Liver (tissue), 9 donors: ENCODE data around the gene GFPT2. TPM values are rescaled to one million over a fixed set of nuclear protein-coding genes. Genes with fewer than 3 reads are reported as not detected.

Source experiments
- DNase-seq: peaks from one replicate; pipeline ENCODE4 v3.0.0-alpha.2; 2017; ENCODE audit warnings: low spot score
- H3K27ac ChIP-seq, 2 donors: one replicate each; pipeline ENCODE4 v1.7.0; 2013; ENCODE audit warnings: inconsistent platforms in 2 of 2, low read length in 2 of 2, control low read depth in 1 of 2, low read depth in 1 of 2, mild to moderate bottlenecking in 1 of 2
- H3K27me3 ChIP-seq, 4 donors: one replicate each; pipeline versions ENCODE4 v1.6.1 to v1.7.0; 2013; ENCODE audit warnings: low read length in 3 of 4, inconsistent platforms in 1 of 4, mild to moderate bottlenecking in 1 of 4, moderate library complexity in 1 of 4; ENCODE audit not compliant: control insufficient read depth in 4 of 4, insufficient read depth in 4 of 4
- H3K36me3 ChIP-seq, 4 donors: one replicate each; pipeline versions ENCODE4 v1.6.1 to v1.7.0; 2013; ENCODE audit warnings: low read length in 3 of 4, mild to moderate bottlenecking in 3 of 4, low read depth in 1 of 4, moderate library complexity in 1 of 4; ENCODE audit not compliant: control insufficient read depth in 4 of 4, insufficient read depth in 3 of 4
- H3K4me1 ChIP-seq, 4 donors: one replicate each; pipeline versions ENCODE4 v1.6.1 to v1.7.0; 2013; ENCODE audit warnings: low read length in 3 of 4, mild to moderate bottlenecking in 3 of 4, moderate library complexity in 1 of 4; ENCODE audit not compliant: control insufficient read depth in 4 of 4, insufficient read depth in 4 of 4
- H3K4me3 ChIP-seq, 3 donors: one replicate each; pipeline versions ENCODE4 v1.6.1 to v1.7.0; 2013; ENCODE audit warnings: low read length in 3 of 3, control low read depth in 1 of 3, low read depth in 1 of 3, mild to moderate bottlenecking in 1 of 3
- H3K9ac ChIP-seq, 2 donors: one replicate each; pipeline ENCODE4 v1.7.0; 2013; ENCODE audit warnings: low read length in 2 of 2, mild to moderate bottlenecking in 2 of 2, moderate library complexity in 2 of 2, control low read depth in 1 of 2, low read depth in 1 of 2
- H3K9me3 ChIP-seq, 4 donors: one replicate each; pipeline versions ENCODE4 v1.6.1 to v1.7.0; 2013; ENCODE audit warnings: low read length in 3 of 4; ENCODE audit not compliant: control insufficient read depth in 4 of 4
- EGR1 ChIP-seq, 2 donors: IDR thresholded peaks; 2 replicates each; pipeline ENCODE4 v1.6.1; 2016 to 2018; ENCODE audit warnings: antibody characterized with exemption in 2 of 2, low read depth in 2 of 2
- FOXA1 ChIP-seq: IDR thresholded peaks from 2 replicates; pipeline ENCODE4 v1.6.1; 2016; ENCODE audit warnings: antibody characterized with exemption
- FOXA2 ChIP-seq: IDR thresholded peaks from 2 replicates; pipeline ENCODE4 v1.6.1; 2016; ENCODE audit warnings: antibody characterized with exemption
- GABPA ChIP-seq, 2 donors: IDR thresholded peaks in 1 of 2; conservative IDR thresholded peaks in 1 of 2; 2 replicates each; pipeline ENCODE4 v1.6.1; 2016; ENCODE audit warnings: antibody characterized with exemption in 2 of 2, mild to moderate bottlenecking in 1 of 2, moderate library complexity in 1 of 2
- HNF4A ChIP-seq, 2 donors: conservative IDR thresholded peaks; 2 replicates each; pipeline ENCODE4 v1.6.1; 2016; ENCODE audit warnings: antibody characterized with exemption in 2 of 2, mild to moderate bottlenecking in 2 of 2
- HNF4G ChIP-seq: IDR thresholded peaks from 2 replicates; pipeline ENCODE4 v1.6.1; 2016; ENCODE audit warnings: antibody characterized with exemption
- JUND ChIP-seq, 2 donors: IDR thresholded peaks; 2 replicates each; pipeline ENCODE4 v1.6.1; 2016; ENCODE audit warnings: antibody characterized with exemption in 2 of 2
- NR2F2 ChIP-seq: IDR thresholded peaks from 2 replicates; pipeline ENCODE4 v1.6.1; 2016; ENCODE audit warnings: antibody characterized with exemption
- RAD21 ChIP-seq, 2 donors: IDR thresholded peaks; 2 replicates each; pipeline ENCODE4 v1.6.1; 2016; ENCODE audit warnings: antibody characterized with exemption in 2 of 2, mild to moderate bottlenecking in 2 of 2
- RXRA ChIP-seq, 2 donors: IDR thresholded peaks; 2 replicates each; pipeline ENCODE4 v1.6.1; 2017 to 2018; ENCODE audit warnings: antibody characterized with exemption in 2 of 2, mild to moderate bottlenecking in 1 of 2
- SP1 ChIP-seq: IDR thresholded peaks from 2 replicates; pipeline ENCODE4 v1.6.1; 2018; ENCODE audit warnings: antibody characterized with exemption, mild to moderate bottlenecking
- TAF1 ChIP-seq: conservative IDR thresholded peaks from 2 replicates; pipeline ENCODE4 v1.6.1; 2016; ENCODE audit warnings: antibody characterized with exemption, mild to moderate bottlenecking
- YY1 ChIP-seq: IDR thresholded peaks from 2 replicates; pipeline ENCODE4 v1.6.1; 2016; ENCODE audit warnings: antibody characterized with exemption, mild to moderate bottlenecking
- WGBS: extraction: QIAGEN DNeasy Blood & Tissue Kit; methylation state at CpG from one replicate; pipeline ENCODE4 v1.1.7; 2013; 5-methylcytosine and 5-hydroxymethylcytosine counted together
- polyA plus RNA-seq, 2 donors: library from polyadenylated mRNA; stranded (reverse) in 1 of 2; unstranded in 1 of 2; fragments of 200-250 nt in 1 of 2; fragments of >200 nt in 1 of 2; fragmentation: Nextera tagmentation in 1 of 2; extraction: Ambion mirVana in 1 of 2; gene quantifications; one replicate each; pipeline versions ENCODE4 v1.2.1 to v1.2.3, GENCODE V29; 2013 to 2015
- total RNA-seq, 2 donors: library from RNA; depleted of rRNA; stranded (reverse); fragments of >200 nt; gene quantifications; one replicate each; pipeline ENCODE4 v1.2.3, GENCODE V29; 2014
- TF ChIP-seq, protein P1 (sequence below): fragments of 150-350 bp; IDR thresholded peaks from 2 replicates; pipeline ENCODE4 v1.5.1; 2017; ENCODE audit warnings: improper control_type of control experiment, low read depth, low read length; ENCODE audit not compliant: missing input control
- TF ChIP-seq, protein P2 (sequence below): IDR thresholded peaks from 2 replicates; pipeline ENCODE4 v1.6.1; 2016; ENCODE audit warnings: antibody characterized with exemption
- TF ChIP-seq, protein P3 (sequence below): IDR thresholded peaks from 2 replicates; pipeline ENCODE4 v1.6.1; 2016; ENCODE audit warnings: antibody characterized with exemption
- TF ChIP-seq, protein P4 (sequence below): IDR thresholded peaks from 2 replicates; pipeline ENCODE4 v1.6.1; 2016; ENCODE audit warnings: antibody characterized with exemption
- TF ChIP-seq, protein P5 (sequence below): IDR thresholded peaks from 2 replicates; pipeline ENCODE4 v1.6.1; 2016; ENCODE audit warnings: antibody characterized with exemption, mild to moderate bottlenecking
- donor health status: healthy.
- donor health status: healthy.
- donor health status: healthy.
- donor health status: healthy.
- donor health status: healthy.

GFPT2 gene
- total and polyA plus RNA-seq, 4 donors, result 0.32 to 1.8 (median 0.54) TPM

DNA sequence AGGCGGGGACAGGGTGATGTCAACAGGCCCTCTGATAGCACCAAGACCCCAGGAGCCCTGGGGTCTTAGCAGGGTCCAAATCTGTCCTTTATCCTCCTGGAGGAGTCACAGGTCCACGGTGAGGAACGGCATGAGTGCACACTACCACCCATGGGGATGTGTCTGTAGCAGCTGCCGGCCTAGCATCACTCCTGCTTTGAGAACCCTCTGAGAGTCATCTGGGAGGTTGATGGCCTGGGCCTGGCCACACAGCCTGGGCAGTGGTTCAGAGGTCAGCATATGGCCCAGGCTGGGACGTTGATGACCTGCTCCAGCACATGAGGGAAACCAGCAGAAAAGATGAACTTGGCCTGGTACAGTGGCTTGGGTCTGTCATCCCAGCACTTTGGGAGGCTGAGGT lies 1.8 kb upstream of the GFPT2 start:
- no peak for DNase-seq
- Histone ChIP-seq H3K4me3 (no peak overlapping the region), H3K27me3 (peaks cover 0 to 9% (median 2%) of the 10 kb centered on the region in 4 donors), H3K9me3 (peaks cover 0 to 5% (median 2%) of the 10 kb centered on the region in 4 donors), H3K9ac (no peak overlapping the region), H3K27ac (no peak overlapping the region), H3K36me3 (no peaks in the 10 kb centered on the region), H3K4me1 (peaks cover 10 to 22% (median 12%) of the 10 kb centered on the region in 4 donors)
- TF ChIP-seq, protein P1, sequence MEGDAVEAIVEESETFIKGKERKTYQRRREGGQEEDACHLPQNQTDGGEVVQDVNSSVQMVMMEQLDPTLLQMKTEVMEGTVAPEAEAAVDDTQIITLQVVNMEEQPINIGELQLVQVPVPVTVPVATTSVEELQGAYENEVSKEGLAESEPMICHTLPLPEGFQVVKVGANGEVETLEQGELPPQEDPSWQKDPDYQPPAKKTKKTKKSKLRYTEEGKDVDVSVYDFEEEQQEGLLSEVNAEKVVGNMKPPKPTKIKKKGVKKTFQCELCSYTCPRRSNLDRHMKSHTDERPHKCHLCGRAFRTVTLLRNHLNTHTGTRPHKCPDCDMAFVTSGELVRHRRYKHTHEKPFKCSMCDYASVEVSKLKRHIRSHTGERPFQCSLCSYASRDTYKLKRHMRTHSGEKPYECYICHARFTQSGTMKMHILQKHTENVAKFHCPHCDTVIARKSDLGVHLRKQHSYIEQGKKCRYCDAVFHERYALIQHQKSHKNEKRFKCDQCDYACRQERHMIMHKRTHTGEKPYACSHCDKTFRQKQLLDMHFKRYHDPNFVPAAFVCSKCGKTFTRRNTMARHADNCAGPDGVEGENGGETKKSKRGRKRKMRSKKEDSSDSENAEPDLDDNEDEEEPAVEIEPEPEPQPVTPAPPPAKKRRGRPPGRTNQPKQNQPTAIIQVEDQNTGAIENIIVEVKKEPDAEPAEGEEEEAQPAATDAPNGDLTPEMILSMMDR, result no peak
- no peak for TF ChIP-seq HNF4G
- TF ChIP-seq RXRA (IDR thresholded peaks at IDR 0.05), result no peak
- no peak for TF ChIP-seq EGR1 (IDR thresholded peaks at IDR 0.05; ENCODE audit: low read depth in 2 of 2)
- TF ChIP-seq GABPA (IDR thresholded peaks at IDR 0.05 in 1 of 2, conservative IDR thresholded peaks at IDR 0.05 in 1 of 2), result no peak
- TF ChIP-seq SP1, result no peak
- TF ChIP-seq FOXA2, result no peak
- TF ChIP-seq, protein P2, sequence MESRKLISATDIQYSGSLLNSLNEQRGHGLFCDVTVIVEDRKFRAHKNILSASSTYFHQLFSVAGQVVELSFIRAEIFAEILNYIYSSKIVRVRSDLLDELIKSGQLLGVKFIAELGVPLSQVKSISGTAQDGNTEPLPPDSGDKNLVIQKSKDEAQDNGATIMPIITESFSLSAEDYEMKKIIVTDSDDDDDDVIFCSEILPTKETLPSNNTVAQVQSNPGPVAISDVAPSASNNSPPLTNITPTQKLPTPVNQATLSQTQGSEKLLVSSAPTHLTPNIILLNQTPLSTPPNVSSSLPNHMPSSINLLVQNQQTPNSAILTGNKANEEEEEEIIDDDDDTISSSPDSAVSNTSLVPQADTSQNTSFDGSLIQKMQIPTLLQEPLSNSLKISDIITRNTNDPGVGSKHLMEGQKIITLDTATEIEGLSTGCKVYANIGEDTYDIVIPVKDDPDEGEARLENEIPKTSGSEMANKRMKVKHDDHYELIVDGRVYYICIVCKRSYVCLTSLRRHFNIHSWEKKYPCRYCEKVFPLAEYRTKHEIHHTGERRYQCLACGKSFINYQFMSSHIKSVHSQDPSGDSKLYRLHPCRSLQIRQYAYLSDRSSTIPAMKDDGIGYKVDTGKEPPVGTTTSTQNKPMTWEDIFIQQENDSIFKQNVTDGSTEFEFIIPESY, result no peak
- TF ChIP-seq, protein P3, sequence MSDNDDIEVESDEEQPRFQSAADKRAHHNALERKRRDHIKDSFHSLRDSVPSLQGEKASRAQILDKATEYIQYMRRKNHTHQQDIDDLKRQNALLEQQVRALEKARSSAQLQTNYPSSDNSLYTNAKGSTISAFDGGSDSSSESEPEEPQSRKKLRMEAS, result no peak
- no peak for TF ChIP-seq FOXA1
- no peak for TF ChIP-seq JUND (IDR thresholded peaks at IDR 0.05)
- TF ChIP-seq RAD21 (IDR thresholded peaks at IDR 0.05), result no peak
- TF ChIP-seq, protein P4, sequence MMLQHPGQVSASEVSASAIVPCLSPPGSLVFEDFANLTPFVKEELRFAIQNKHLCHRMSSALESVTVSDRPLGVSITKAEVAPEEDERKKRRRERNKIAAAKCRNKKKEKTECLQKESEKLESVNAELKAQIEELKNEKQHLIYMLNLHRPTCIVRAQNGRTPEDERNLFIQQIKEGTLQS, result no peak
- TF ChIP-seq, protein P5, sequence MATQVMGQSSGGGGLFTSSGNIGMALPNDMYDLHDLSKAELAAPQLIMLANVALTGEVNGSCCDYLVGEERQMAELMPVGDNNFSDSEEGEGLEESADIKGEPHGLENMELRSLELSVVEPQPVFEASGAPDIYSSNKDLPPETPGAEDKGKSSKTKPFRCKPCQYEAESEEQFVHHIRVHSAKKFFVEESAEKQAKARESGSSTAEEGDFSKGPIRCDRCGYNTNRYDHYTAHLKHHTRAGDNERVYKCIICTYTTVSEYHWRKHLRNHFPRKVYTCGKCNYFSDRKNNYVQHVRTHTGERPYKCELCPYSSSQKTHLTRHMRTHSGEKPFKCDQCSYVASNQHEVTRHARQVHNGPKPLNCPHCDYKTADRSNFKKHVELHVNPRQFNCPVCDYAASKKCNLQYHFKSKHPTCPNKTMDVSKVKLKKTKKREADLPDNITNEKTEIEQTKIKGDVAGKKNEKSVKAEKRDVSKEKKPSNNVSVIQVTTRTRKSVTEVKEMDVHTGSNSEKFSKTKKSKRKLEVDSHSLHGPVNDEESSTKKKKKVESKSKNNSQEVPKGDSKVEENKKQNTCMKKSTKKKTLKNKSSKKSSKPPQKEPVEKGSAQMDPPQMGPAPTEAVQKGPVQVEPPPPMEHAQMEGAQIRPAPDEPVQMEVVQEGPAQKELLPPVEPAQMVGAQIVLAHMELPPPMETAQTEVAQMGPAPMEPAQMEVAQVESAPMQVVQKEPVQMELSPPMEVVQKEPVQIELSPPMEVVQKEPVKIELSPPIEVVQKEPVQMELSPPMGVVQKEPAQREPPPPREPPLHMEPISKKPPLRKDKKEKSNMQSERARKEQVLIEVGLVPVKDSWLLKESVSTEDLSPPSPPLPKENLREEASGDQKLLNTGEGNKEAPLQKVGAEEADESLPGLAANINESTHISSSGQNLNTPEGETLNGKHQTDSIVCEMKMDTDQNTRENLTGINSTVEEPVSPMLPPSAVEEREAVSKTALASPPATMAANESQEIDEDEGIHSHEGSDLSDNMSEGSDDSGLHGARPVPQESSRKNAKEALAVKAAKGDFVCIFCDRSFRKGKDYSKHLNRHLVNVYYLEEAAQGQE, result no peak
- no peak for TF ChIP-seq NR2F2
- TF ChIP-seq YY1, result no peak
- no peak for TF ChIP-seq TAF1
- TF ChIP-seq HNF4A (conservative IDR thresholded peaks at IDR 0.05), result no peak
- 91% methylated on average over 5 of the region's 5 CpGs for WGBS
